ENCODE measurements around the gene PIK3IP1.

The PIK3IP1 gene

GRCh38 chr22:31290494-31291471, 1.5 kb downstream of the PIK3IP1 start:
- FAIRE-seq, result no peak
- DNase-seq (ENCODE audit: insufficient read length, low spot score), result peak; percentile 75
- TF ChIP-seq CTCF (IDR thresholded peaks at IDR 0.05; ENCODE audit: insufficient read depth, missing control alignments), result no peak

GRCh38 chr22:31289344-31289743, 2.9 kb downstream of the PIK3IP1 start:
- DNase-seq (ENCODE audit: insufficient read length, low spot score) (no peak), FAIRE-seq (no peak)
- TF ChIP-seq CTCF (IDR thresholded peaks at IDR 0.05; ENCODE audit: insufficient read depth, missing control alignments), result no peak

GRCh38 chr22:31288496-31289240, 3.6 kb downstream of the PIK3IP1 start:
- DNase-seq (ENCODE audit: insufficient read length, low spot score) (no peak), FAIRE-seq (no peak)
- TF ChIP-seq CTCF (IDR thresholded peaks at IDR 0.05; ENCODE audit: insufficient read depth, missing control alignments), result no peak

GRCh38 chr22:31287818-31288495, 4.3 kb downstream of the PIK3IP1 start:
- DNase-seq (ENCODE audit: insufficient read length, low spot score) (no peak), FAIRE-seq (no peak)
- no peak for TF ChIP-seq CTCF (IDR thresholded peaks at IDR 0.05; ENCODE audit: insufficient read depth, missing control alignments)

- DNase-seq (ENCODE audit: insufficient read length, low spot score) (no peak), FAIRE-seq (no peak)
- no peak for TF ChIP-seq CTCF (IDR thresholded peaks at IDR 0.05; ENCODE audit: insufficient read depth, missing control alignments)
Measured at GRCh38 chr22:31286360-31287255, 5.7 kb downstream of the PIK3IP1 start.
